PFSK-1 (cell line): ENCODE data around the gene NUDT16.

Experiments used
- FOXP2 ChIP-seq: optimal IDR thresholded peaks from 2 replicates; pipeline ENCODE3; 2011; ENCODE audit warnings: borderline replicate concordance, control low read depth, inconsistent platforms; ENCODE audit not compliant: insufficient read depth; ENCODE audit errors: extremely low read length, extremely low read depth
- POLR2AphosphoS5 ChIP-seq: IDR thresholded peaks from 2 replicates; pipeline ENCODE4 v1.6.1; 2012; ENCODE audit warnings: low read depth, mild to moderate bottlenecking, control low read depth, low read length, moderate library complexity
- REST ChIP-seq, 2 experiments: IDR thresholded peaks; 2 replicates each; pipeline versions ENCODE4 v1.6.1 to v1.8.0; 2011 to 2012; ENCODE audit warnings: low read depth in 2 of 2, low read length in 2 of 2, control low read depth in 1 of 2, inconsistent platforms in 1 of 2, mild to moderate bottlenecking in 1 of 2, moderate library complexity in 1 of 2; ENCODE audit not compliant: insufficient read depth in 1 of 2
- SIN3A ChIP-seq: IDR thresholded peaks from 2 replicates; pipeline ENCODE4 v1.6.1; 2012; ENCODE audit warnings: mild to moderate bottlenecking, low read length, moderate library complexity, borderline replicate concordance; ENCODE audit not compliant: insufficient read depth
- TAF1 ChIP-seq: IDR thresholded peaks from 2 replicates; pipeline ENCODE4 v1.6.1; 2012; ENCODE audit warnings: low read length, control low read depth, borderline replicate concordance; ENCODE audit not compliant: insufficient read depth

The NUDT16 gene

DNA sequence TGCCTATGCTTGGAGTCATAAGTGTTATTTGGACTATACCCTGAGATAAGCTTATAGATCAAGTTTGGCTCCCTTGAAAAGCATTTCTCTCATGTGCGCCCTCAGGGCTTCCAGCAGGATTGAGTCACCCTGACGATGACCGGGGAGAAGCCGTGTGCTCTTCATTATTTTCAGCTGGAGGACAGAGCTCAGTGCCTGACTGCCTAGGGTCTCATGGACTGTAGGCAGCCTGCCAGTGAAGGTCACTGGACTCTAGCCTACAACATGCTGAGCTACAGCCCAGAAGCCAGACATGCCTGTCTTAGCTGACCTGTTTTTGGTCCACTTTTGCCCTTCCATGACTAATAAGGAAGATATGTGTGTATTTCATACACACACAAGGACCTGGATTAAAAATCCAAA, 31.6 kb upstream of the NUDT16 start:
- TF ChIP-seq TAF1 (no peak), REST (IDR thresholded peaks at IDR 0.05; ENCODE audit: insufficient read depth in 1 of 2, low read depth in 2 of 2, low read length in 2 of 2) (no peak), FOXP2 (no peak), SIN3A (no peak), POLR2AphosphoS5 (no peak)

- TF ChIP-seq TAF1 (no peak), POLR2AphosphoS5 (no peak), REST (IDR thresholded peaks at IDR 0.05; ENCODE audit: insufficient read depth in 1 of 2, low read depth in 2 of 2, low read length in 2 of 2) (no peak), SIN3A (no peak), FOXP2 (no peak)
Measured at GRCh38 chr3:131350506-131350905, 31.1 kb upstream of the NUDT16 start.

DNA sequence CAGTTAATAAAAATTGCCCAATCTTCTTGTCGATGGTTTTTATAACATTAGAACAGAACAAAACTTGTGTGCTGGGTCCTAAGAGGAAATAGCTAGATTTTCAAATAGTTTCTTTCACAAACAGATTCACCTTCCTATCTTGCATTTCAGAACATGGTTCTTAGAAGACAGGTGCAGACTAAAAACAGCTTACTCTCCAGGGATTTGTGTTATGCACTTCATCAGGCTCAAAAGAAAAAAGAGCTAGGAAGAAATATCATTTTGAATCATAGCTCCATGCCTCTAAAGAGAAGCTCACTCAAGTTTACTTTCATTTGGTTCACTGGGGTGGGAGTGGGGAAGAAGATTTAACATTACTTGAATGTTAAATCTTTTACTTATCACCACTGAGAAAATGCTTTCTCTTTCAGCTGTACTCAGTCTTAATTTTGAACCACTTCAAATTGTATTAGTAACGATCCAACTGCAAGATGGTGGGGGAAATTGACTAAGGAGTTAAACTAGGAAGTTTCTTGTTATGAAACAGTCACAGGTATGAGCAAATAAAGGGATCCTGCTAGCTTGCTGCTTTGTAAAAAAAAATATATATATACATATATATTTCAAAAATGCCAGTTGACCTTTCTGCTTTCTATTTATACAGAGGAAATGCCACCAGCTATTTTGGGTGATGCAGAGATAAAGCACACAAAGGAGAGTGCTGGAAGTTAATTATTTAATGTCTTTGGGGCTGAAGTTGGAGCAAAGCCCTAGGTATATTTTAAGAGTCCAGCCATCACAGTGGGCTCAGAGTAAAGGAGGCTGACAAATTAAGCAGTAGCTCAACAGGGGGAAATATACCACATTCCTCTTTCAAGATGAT, 28.3 kb upstream of the NUDT16 start:
- TF ChIP-seq FOXP2 (no peak), POLR2AphosphoS5 (no peak), TAF1 (no peak), SIN3A (no peak), REST (IDR thresholded peaks at IDR 0.05; ENCODE audit: insufficient read depth in 1 of 2, low read depth in 2 of 2, low read length in 2 of 2) (no peak)

DNA sequence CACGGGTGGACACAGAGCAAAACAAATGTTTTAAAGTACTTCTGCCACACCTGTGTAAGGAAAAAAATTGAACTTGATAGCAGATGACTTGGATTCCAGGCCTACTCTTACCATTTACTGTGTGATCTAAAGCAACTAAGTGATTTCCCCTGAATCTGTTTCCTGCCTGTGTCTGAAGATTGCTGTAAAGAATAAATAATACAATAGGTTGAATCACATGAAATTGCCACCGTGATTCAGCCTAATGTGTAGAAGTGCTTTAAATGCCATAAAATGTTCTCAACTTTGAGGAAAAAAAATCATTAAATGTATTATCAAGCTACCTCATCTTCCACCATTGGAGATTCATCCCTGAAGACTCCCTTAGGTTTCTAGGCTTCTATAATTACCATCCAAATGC, 27.6 kb upstream of the NUDT16 start:
- TF ChIP-seq FOXP2 (no peak), POLR2AphosphoS5 (no peak), TAF1 (no peak), SIN3A (no peak), REST (IDR thresholded peaks at IDR 0.05; ENCODE audit: insufficient read depth in 1 of 2, low read depth in 2 of 2, low read length in 2 of 2) (no peak)
